ENCODE data around the gene SUPT3H. TPM values are rescaled to one million over a fixed set of nuclear protein-coding genes. Genes with fewer than 3 reads are reported as not detected.
A peak's percentile ranks its signal among the peaks of the same experiment; 100 is the strongest.

The SUPT3H gene
- total and polyA plus RNA-seq, 4 donors: 0.85 to 4.8 (median 2.4) TPM

DNA sequence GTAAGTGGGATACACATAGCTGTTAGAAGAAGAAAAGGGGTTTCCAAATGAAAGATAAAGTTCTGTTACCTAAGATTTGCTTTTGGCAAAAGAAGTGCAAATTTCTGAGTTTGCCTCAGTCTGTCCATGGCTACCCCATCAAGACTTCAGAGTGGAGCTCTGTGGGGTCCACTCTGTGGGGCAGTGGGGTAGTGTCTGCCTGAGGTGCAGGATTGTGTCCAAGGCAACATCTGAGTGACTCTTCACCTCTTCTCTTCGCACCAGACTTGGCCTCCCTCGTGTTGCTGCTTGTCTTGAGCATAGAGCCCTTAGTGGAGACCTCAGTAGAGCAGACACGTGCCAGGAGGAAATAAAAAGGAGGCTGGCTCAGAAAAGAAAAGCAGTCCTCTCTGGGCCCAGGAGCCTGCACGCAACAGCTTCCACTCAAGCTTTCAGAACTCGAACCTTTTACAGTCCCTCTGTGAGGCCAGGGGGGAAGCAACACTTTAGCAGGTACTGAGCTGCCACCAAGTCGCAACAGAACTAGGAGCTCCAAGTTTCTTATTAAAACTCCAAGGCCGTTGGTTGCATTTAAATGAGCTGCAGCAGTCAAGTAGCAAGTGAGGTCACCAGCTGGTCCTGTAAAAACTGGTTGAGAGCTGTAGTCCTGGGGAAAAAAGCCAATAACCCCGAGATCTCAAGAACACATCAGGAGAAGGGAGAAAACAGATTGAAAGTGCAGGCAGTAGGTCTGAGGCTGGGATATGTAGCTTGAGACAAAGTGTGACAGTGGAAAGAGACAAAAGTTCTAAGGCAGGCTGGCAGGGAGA, 576.7 kb downstream of the SUPT3H start (continued):
- TF ChIP-seq, protein P1, sequence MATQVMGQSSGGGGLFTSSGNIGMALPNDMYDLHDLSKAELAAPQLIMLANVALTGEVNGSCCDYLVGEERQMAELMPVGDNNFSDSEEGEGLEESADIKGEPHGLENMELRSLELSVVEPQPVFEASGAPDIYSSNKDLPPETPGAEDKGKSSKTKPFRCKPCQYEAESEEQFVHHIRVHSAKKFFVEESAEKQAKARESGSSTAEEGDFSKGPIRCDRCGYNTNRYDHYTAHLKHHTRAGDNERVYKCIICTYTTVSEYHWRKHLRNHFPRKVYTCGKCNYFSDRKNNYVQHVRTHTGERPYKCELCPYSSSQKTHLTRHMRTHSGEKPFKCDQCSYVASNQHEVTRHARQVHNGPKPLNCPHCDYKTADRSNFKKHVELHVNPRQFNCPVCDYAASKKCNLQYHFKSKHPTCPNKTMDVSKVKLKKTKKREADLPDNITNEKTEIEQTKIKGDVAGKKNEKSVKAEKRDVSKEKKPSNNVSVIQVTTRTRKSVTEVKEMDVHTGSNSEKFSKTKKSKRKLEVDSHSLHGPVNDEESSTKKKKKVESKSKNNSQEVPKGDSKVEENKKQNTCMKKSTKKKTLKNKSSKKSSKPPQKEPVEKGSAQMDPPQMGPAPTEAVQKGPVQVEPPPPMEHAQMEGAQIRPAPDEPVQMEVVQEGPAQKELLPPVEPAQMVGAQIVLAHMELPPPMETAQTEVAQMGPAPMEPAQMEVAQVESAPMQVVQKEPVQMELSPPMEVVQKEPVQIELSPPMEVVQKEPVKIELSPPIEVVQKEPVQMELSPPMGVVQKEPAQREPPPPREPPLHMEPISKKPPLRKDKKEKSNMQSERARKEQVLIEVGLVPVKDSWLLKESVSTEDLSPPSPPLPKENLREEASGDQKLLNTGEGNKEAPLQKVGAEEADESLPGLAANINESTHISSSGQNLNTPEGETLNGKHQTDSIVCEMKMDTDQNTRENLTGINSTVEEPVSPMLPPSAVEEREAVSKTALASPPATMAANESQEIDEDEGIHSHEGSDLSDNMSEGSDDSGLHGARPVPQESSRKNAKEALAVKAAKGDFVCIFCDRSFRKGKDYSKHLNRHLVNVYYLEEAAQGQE (IDR thresholded peaks at IDR 0.05): no peak
- TF ChIP-seq HNF4A (conservative IDR thresholded peaks at IDR 0.05): no peak
- TF ChIP-seq FOXA2 (IDR thresholded peaks at IDR 0.05): no peak

DNA sequence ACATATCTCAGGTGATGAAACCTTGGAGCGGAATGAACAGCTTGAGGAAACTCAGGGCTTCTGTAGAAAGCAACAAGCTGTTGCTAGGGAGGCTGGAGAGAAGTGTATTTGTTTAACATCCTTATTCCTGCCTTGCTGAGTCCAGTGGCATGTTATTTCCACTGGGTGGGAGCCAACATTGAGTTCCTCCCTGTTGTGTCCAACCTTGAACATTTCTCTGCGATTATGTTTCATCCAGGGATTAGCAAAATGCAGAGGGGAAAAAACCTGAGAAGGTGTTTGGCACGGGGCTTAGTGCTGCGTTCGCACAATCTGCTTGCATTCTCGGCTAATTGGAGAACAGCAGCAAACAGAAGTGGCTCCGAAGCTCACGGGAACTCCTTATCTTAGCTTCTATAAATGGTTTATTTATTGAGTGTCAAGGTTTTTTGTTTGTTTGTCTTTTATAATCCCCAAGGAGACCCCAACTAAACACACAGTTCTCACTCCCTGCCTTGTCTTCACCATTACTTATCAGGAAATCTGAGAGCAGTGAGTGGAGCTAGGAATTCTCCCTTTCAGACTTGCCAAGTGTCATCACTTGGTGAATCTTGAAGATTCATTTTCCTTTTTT, 577.5 kb downstream of the SUPT3H start:
- TF ChIP-seq, protein P2, sequence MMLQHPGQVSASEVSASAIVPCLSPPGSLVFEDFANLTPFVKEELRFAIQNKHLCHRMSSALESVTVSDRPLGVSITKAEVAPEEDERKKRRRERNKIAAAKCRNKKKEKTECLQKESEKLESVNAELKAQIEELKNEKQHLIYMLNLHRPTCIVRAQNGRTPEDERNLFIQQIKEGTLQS (IDR thresholded peaks at IDR 0.05): no peak
- peak in 1 of 2 donors; percentile 11 for TF ChIP-seq RAD21 (IDR thresholded peaks at IDR 0.05)
- no peak for TF ChIP-seq GABPA (IDR thresholded peaks at IDR 0.05 in 1 of 2, conservative IDR thresholded peaks at IDR 0.05 in 1 of 2)
- TF ChIP-seq FOXA2 (IDR thresholded peaks at IDR 0.05): no peak
- no peak for TF ChIP-seq HNF4G (IDR thresholded peaks at IDR 0.05)
- TF ChIP-seq, protein P3, sequence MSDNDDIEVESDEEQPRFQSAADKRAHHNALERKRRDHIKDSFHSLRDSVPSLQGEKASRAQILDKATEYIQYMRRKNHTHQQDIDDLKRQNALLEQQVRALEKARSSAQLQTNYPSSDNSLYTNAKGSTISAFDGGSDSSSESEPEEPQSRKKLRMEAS (IDR thresholded peaks at IDR 0.05): no peak
- TF ChIP-seq, protein P4, sequence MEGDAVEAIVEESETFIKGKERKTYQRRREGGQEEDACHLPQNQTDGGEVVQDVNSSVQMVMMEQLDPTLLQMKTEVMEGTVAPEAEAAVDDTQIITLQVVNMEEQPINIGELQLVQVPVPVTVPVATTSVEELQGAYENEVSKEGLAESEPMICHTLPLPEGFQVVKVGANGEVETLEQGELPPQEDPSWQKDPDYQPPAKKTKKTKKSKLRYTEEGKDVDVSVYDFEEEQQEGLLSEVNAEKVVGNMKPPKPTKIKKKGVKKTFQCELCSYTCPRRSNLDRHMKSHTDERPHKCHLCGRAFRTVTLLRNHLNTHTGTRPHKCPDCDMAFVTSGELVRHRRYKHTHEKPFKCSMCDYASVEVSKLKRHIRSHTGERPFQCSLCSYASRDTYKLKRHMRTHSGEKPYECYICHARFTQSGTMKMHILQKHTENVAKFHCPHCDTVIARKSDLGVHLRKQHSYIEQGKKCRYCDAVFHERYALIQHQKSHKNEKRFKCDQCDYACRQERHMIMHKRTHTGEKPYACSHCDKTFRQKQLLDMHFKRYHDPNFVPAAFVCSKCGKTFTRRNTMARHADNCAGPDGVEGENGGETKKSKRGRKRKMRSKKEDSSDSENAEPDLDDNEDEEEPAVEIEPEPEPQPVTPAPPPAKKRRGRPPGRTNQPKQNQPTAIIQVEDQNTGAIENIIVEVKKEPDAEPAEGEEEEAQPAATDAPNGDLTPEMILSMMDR (IDR thresholded peaks at IDR 0.05; ENCODE audit: low read depth, low read length, missing input control): no peak
- TF ChIP-seq YY1 (IDR thresholded peaks at IDR 0.05): no peak
- peaks cover 0 to 7% (median 4%) of the 10 kb centered on the region in 4 donors for H3K4me1 ChIP-seq (ENCODE audit: control insufficient read depth in 4 of 4, insufficient read depth in 4 of 4, low read length in 3 of 4)
- H3K9ac ChIP-seq (ENCODE audit: low read depth in 1 of 2, low read length in 2 of 2): no peak overlapping the region
- no peak overlapping the region for H3K27ac ChIP-seq (ENCODE audit: low read depth in 1 of 2, low read length in 2 of 2)
- H3K27me3 ChIP-seq (ENCODE audit: control insufficient read depth in 4 of 4, insufficient read depth in 4 of 4, low read length in 3 of 4): peaks cover 0 to 3% (median 0%) of the 10 kb centered on the region in 4 donors
- no peaks in the 10 kb centered on the region for H3K9me3 ChIP-seq (ENCODE audit: control insufficient read depth in 4 of 4, low read length in 3 of 4)
- no peaks in the 10 kb centered on the region for H3K36me3 ChIP-seq (ENCODE audit: control insufficient read depth in 4 of 4, insufficient read depth in 3 of 4, low read depth in 1 of 4, low read length in 3 of 4)
- no peak overlapping the region for H3K4me3 ChIP-seq (ENCODE audit: low read depth in 1 of 3, low read length in 3 of 3)
- DNase-seq (ENCODE audit: low spot score): no peak
- WGBS: 23% methylated on average over 8 of the region's 8 CpGs

DNA sequence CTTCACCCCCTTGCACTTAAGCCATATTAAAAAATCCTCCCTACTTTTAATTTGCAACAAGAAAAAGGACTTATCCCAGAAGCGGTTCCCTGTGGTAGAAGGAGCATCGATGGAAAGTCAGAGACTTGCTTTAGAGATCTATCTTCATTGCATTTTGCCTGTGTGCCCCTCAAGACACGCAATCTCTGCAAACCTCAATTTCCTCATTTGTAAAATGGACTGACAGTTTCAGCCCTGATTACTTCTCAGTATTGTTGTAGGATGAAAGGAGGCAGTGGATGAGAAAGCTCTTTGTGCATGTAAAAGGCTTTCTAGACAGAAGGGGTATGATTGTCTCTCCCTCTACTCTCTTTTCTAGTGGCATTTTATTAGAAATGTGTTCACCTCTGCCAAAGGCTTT, 580.0 kb downstream of the SUPT3H start:
- Histone ChIP-seq H3K27ac (ENCODE audit: low read depth in 1 of 2, low read length in 2 of 2) (no peak overlapping the region), H3K9me3 (ENCODE audit: control insufficient read depth in 4 of 4, low read length in 3 of 4) (no peaks in the 10 kb centered on the region), H3K4me3 (ENCODE audit: low read depth in 1 of 3, low read length in 3 of 3) (no peak overlapping the region), H3K9ac (ENCODE audit: low read depth in 1 of 2, low read length in 2 of 2) (no peak overlapping the region), H3K36me3 (ENCODE audit: control insufficient read depth in 4 of 4, insufficient read depth in 3 of 4, low read depth in 1 of 4, low read length in 3 of 4) (no peaks in the 10 kb centered on the region), H3K4me1 (ENCODE audit: control insufficient read depth in 4 of 4, insufficient read depth in 4 of 4, low read length in 3 of 4) (no peaks in the 10 kb centered on the region), H3K27me3 (ENCODE audit: control insufficient read depth in 4 of 4, insufficient read depth in 4 of 4, low read length in 3 of 4) (peaks cover 0 to 3% (median 0%) of the 10 kb centered on the region in 4 donors)
- WGBS: 87% methylated on average over 3 of the region's 3 CpGs
- no peak for DNase-seq (ENCODE audit: low spot score)
- TF ChIP-seq HNF4G (IDR thresholded peaks at IDR 0.05) (no peak), YY1 (IDR thresholded peaks at IDR 0.05) (no peak), TAF1 (conservative IDR thresholded peaks at IDR 0.05) (no peak), SP1 (IDR thresholded peaks at IDR 0.05) (no peak), GABPA (IDR thresholded peaks at IDR 0.05 in 1 of 2, conservative IDR thresholded peaks at IDR 0.05 in 1 of 2) (no peak), HNF4A (conservative IDR thresholded peaks at IDR 0.05) (no peak), FOXA1 (IDR thresholded peaks at IDR 0.05) (no peak), NR2F2 (IDR thresholded peaks at IDR 0.05) (no peak)
- TF ChIP-seq, protein P3 (IDR thresholded peaks at IDR 0.05): no peak
- TF ChIP-seq, protein P5, sequence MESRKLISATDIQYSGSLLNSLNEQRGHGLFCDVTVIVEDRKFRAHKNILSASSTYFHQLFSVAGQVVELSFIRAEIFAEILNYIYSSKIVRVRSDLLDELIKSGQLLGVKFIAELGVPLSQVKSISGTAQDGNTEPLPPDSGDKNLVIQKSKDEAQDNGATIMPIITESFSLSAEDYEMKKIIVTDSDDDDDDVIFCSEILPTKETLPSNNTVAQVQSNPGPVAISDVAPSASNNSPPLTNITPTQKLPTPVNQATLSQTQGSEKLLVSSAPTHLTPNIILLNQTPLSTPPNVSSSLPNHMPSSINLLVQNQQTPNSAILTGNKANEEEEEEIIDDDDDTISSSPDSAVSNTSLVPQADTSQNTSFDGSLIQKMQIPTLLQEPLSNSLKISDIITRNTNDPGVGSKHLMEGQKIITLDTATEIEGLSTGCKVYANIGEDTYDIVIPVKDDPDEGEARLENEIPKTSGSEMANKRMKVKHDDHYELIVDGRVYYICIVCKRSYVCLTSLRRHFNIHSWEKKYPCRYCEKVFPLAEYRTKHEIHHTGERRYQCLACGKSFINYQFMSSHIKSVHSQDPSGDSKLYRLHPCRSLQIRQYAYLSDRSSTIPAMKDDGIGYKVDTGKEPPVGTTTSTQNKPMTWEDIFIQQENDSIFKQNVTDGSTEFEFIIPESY (IDR thresholded peaks at IDR 0.05): no peak
- TF ChIP-seq, protein P2 (IDR thresholded peaks at IDR 0.05): no peak
- TF ChIP-seq, protein P1 (IDR thresholded peaks at IDR 0.05): no peak
